ENCODE measurements around the gene NFIB. TPM values are rescaled to one million over a fixed set of nuclear protein-coding genes. Genes with fewer than 3 reads are reported as not detected.

The NFIB gene
- total RNA-seq, 1 donor from 2014 or later, result 0.30 TPM

GRCh38 chr9:14037331-14037730 lies 276.6 kb downstream of the NFIB start:
- no peaks in the 10 kb centered on the region for H3K27me3 Mint-ChIP-seq (ENCODE audit: insufficient read depth, low read depth)
- no peak overlapping the region for H3K4me2 ChIP-seq
- no peaks in the 10 kb centered on the region for H3K36me3 Mint-ChIP-seq
- no peak overlapping the region for H3K4me3 Mint-ChIP-seq
- no peaks in the 10 kb centered on the region for H3K4me1 Mint-ChIP-seq
- H2AFZ ChIP-seq (replicated peaks), result no peak overlapping the region
- H3K27me3 ChIP-seq, result no peaks in the 10 kb centered on the region
- H3K9ac ChIP-seq, result no peak overlapping the region
- no peak for DNase-seq (ENCODE audit: low spot score)
- no peak overlapping the region for H3K27ac ChIP-seq
- no peaks in the 10 kb centered on the region for H3K4me1 ChIP-seq
- H3K36me3 ChIP-seq, result no peaks in the 10 kb centered on the region
- no peaks in the 10 kb centered on the region for H3K79me2 ChIP-seq (ENCODE audit: low read depth)
- no peak overlapping the region for H3K4me3 ChIP-seq
- H3K9me3 ChIP-seq (ENCODE audit: low read depth), result no peaks in the 10 kb centered on the region
- H3F3A ChIP-seq (ENCODE audit: low read depth), result no peaks in the 10 kb centered on the region
- TF ChIP-seq EZH2phosphoT487 (IDR thresholded peaks at IDR 0.05), result no peak
- TF ChIP-seq EZH2 (IDR thresholded peaks at IDR 0.05), result no peak
- no peaks in the 10 kb centered on the region for H3K9me3 Mint-ChIP-seq
- no peak overlapping the region for H3K27ac Mint-ChIP-seq
- H4K20me1 ChIP-seq (ENCODE audit: low read depth), result no peaks in the 10 kb centered on the region

GRCh38 chr9:14033067-14033466 lies 280.9 kb downstream of the NFIB start:
- H3K9me3 Mint-ChIP-seq, result no peaks in the 10 kb centered on the region
- no peak overlapping the region for H2AFZ ChIP-seq (replicated peaks)
- peaks cover 16% of the 10 kb centered on the region for H3K4me1 ChIP-seq
- no peaks in the 10 kb centered on the region for H3K9me3 ChIP-seq (ENCODE audit: low read depth)
- TF ChIP-seq EZH2phosphoT487 (IDR thresholded peaks at IDR 0.05) (no peak), EZH2 (IDR thresholded peaks at IDR 0.05) (no peak), CTCF (IDR thresholded peaks at IDR 0.05) (no peak)
- no peak overlapping the region for H3K4me3 Mint-ChIP-seq
- H3K36me3 Mint-ChIP-seq, result no peaks in the 10 kb centered on the region
- no peak overlapping the region for H3K27ac Mint-ChIP-seq
- H3F3A ChIP-seq (ENCODE audit: low read depth), result no peaks in the 10 kb centered on the region
- DNase-seq (ENCODE audit: low spot score), result no peak
- H3K27ac ChIP-seq, result no peak overlapping the region
- H4K20me1 ChIP-seq (ENCODE audit: low read depth), result no peaks in the 10 kb centered on the region
- H3K4me1 Mint-ChIP-seq, result peaks cover 17% of the 10 kb centered on the region
- no peaks in the 10 kb centered on the region for H3K36me3 ChIP-seq
- H3K27me3 Mint-ChIP-seq (ENCODE audit: insufficient read depth, low read depth), result peaks cover 2% of the 10 kb centered on the region
- H3K9ac ChIP-seq, result no peak overlapping the region
- no peak overlapping the region for H3K4me3 ChIP-seq
- H3K27me3 ChIP-seq, result no peaks in the 10 kb centered on the region
- H3K79me2 ChIP-seq (ENCODE audit: low read depth), result no peaks in the 10 kb centered on the region
- no peak overlapping the region for H3K4me2 ChIP-seq
